Measurements from ENCODE around the gene SEZ6L2. TPM values are rescaled to one million over a fixed set of nuclear protein-coding genes. Genes with fewer than 3 reads are reported as not detected.

SEZ6L2 gene
- total RNA-seq = 17.3 TPM

DNA sequence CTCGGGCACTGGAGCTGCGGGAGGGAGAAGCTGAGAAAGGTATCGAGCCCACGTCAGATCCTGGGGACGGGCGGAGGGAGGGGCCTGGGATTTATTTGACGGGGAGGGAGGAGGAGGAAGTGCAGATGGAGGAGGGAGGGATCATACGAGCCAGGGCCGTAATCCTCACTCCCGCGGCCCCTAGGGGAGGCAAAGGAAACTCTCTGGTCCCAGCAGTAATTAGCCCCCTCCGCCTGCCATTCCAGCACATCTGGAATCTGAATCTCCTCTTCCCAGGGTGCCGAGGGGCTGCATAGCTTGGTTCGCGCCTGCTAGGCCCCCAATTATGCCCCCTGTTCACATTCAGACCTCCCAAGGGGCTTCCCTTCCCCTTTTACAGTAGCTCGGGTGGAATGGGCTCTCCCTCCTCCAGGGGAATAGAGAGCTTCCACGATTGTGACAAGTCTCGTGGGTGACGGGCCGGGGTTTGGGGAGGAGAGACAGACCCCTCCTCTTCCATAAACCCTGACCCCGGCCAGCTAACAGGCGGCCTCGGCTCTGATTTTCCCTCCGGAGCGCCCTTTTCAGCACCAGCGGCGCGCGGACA, at the start of gene SEZ6L2:
Gene SEZ6L2 (minus strand): TSS at position 35 of the 586 bp plus-strand sequence. CDS start 531 bp downstream, outside the sequence.

DNA sequence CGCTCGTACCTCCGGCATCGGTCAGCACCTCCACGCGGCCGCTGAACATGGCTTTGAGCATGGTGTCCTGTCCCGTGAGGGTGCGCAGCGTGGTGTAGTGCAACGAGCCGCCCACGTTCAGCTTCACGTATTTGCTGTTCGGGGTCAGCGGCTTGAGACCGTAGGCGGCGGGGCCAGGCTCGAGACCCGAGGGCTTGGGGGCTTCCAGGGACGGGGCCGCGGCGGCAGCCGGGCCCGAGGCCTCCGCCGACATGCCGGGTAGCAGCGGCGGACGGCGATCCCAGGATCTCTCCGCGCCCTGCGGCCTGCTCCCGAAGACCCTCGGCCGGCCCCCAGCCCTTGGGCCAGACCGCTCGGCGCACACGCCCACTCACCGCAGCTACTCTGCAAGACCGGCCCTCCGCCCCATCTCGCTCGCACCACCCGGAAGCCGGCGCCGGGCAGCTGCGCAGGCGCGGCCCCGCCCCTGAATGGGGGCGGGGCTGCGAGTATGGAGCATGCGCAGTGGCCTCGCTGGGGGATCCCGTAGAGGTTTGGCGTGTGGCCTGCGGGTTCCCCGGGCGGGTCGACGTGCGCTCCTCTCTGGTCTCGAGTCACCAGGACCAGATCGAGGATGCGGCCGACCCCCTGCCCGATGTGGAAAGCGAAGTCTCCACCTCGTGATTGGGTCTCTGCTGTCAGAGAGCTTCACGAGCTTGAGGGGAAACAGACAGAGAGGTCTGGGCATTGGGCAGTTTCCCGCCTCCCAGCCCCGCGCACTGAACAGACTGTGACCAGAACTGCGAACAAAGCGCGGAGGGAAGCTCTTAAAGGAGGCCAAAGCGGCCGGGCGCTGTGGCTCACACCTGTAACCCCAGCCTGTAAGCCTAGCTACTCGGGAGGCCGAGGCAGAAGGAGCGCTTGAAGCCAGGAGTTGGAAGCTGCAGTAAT, 26.7 kb upstream of the SEZ6L2 start, which contains the start of gene KCTD13:
Gene KCTD13 (minus strand): TSS at position 446 of the 930 bp plus-strand sequence. CDS start 193 bp downstream, at position 253.

DNA sequence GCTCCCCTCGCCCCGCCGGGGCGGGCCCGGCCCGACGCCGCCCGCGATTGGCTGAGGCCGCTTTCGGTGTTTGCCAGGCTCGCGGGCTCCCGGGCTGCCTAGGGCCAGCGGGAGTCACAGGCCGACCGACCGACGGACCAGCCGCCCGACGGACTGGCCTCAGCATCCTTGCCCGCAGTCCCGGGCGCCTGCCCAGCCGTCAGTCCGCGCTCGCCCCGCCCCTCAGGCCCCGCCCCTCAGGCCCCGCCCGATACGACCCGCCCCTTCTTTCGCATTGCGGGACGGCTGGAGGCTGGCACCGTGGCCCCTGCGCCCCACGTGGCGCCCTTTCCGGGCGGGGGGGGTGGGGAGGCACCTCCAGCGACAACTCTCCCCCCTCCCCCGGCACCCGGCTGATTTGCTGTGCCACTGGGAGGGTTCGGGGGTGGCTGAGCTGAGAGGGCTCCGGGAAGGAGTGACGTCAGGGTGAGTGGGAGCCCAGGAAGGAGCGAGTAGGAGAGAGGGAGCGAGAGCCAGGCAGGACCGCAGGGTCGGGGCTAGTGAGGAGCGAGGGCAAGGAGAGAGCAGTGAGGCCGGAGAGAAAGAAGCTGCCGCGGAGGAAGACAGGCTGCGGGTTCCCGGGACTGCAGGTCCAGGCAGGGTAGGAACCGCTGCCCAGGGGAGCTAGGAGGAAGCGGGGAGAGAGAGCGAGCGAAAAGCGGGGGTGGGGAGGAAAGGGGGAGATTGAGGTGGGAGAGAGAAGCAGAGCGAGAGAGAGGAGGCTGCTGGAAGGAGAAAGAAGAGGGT, 945 bp upstream of the SEZ6L2 start, which contains the start of gene ASPHD1:
Gene ASPHD1 (plus strand): TSS at position 387 of the 786 bp plus-strand sequence. CDS start 484 bp downstream, outside the sequence.

DNA sequence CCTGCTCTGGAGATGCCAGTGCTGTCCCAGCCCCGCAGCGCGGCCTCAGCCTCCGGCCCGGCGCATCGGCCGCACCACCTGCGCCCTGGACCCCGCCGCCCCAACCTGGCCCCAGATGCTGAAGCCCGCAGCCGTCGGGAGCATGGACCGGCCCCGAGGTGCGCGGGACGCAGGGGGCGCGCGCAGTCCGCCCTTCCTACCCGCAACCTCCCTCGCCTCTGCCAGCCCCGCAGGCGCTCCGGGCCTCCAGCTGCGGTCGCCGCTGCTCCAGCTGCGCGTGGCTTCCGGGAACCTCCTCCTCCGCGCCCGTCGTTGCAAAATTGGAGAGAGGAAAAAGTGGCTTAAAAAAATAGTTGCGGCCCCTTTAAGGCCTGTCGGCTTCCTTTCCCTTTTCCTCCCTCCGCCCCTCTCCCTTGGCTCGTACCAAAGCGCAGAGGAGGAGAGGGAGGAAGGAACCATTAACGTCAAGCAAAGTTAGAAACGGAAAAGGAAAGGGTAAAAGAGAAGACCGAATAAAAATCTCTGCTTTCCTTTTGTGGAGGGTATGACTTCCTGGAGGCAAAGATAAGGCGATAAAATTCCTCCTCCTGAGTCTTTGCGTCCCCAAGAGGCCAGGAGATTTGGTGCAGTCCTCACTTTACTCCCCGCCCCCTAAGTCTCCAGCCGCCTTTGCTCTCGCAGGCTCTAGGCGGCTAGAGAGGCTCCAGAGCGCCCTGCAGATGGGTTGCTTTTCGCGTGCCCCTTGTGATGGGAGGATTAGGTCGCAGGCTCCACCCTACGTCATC, 36.3 kb downstream of the SEZ6L2 start, which contains the start of gene CDIPT:
Gene CDIPT (minus strand): TSS at position 343 of the 785 bp plus-strand sequence. CDS start 369 bp downstream, outside the sequence.

Other genes starting within 250 kb of the SEZ6L2 start
- 7.0 TPM for gene SPN, start 236.3 kb downstream of the SEZ6L2 start, total RNA-seq
- 86.2 TPM for gene QPRT, start 220.4 kb downstream of the SEZ6L2 start, total RNA-seq
- gene C16orf54, start 153.6 kb downstream of the SEZ6L2 start, total RNA-seq = 1.4 TPM
- gene ZG16, start 121.3 kb downstream of the SEZ6L2 start, total RNA-seq = not detected
- 52.0 TPM for gene KIF22, start 108.8 kb downstream of the SEZ6L2 start, total RNA-seq
- gene MAZ, start 93.0 kb downstream of the SEZ6L2 start, total RNA-seq = 159 TPM
- gene PRRT2, start 87.4 kb downstream of the SEZ6L2 start, total RNA-seq = 14.4 TPM
- gene PAGR1, start 83.4 kb downstream of the SEZ6L2 start, total RNA-seq = 30.8 TPM
- gene MVP, start 79.1 kb downstream of the SEZ6L2 start, total RNA-seq = 38.5 TPM
- 83.4 TPM for gene CDIPT, start 36.3 kb downstream of the SEZ6L2 start, total RNA-seq
- gene ASPHD1, start 938 bp upstream of the SEZ6L2 start, total RNA-seq = 1.3 TPM
- 12.8 TPM for gene KCTD13, start 26.7 kb upstream of the SEZ6L2 start, total RNA-seq
- gene TMEM219, start 62.5 kb upstream of the SEZ6L2 start, total RNA-seq = 54.5 TPM
- gene TAOK2, start 74.3 kb upstream of the SEZ6L2 start, total RNA-seq = 47.5 TPM
- 19.3 TPM for gene HIRIP3, start 96.1 kb upstream of the SEZ6L2 start, total RNA-seq
- 37.4 TPM for gene INO80E, start 96.7 kb upstream of the SEZ6L2 start, total RNA-seq
- gene DOC2A, start 111.5 kb upstream of the SEZ6L2 start, total RNA-seq = 1.9 TPM
- gene C16orf92, start 123.6 kb upstream of the SEZ6L2 start, total RNA-seq = not detected
- gene TLCD3B, start 131.7 kb upstream of the SEZ6L2 start, total RNA-seq = 1.5 TPM
- gene ALDOA, start 166.2 kb upstream of the SEZ6L2 start, total RNA-seq = 850 TPM
- gene PPP4C, start 176.4 kb upstream of the SEZ6L2 start, total RNA-seq = 92.4 TPM
- gene TBX6, start 192.4 kb upstream of the SEZ6L2 start, total RNA-seq = 1.1 TPM
- gene YPEL3, start 196.7 kb upstream of the SEZ6L2 start, total RNA-seq = 56.3 TPM
- gene GDPD3, start 214.0 kb upstream of the SEZ6L2 start, total RNA-seq = 4.7 TPM
- 31.2 TPM for gene MAPK3, start 223.7 kb upstream of the SEZ6L2 start, total RNA-seq

All from metanephros (tissue), 1 donor.